ENCODE data around the gene SCG5.

SCG5 gene

GRCh38 chr15:32687556-32687955 is 46.0 kb downstream of the SCG5 start:
- H3K4me3 ChIP-seq (ENCODE audit: control insufficient read depth in 1 of 7, extremely low read depth in 1 of 7, insufficient read depth in 4 of 7, low read depth in 2 of 7, low read length in 6 of 7) = no peak overlapping the region
- H3K4me1 ChIP-seq (ENCODE audit: control extremely low read depth in 1 of 4, control insufficient read depth in 4 of 4, insufficient read depth in 4 of 4, low read length in 3 of 4) = peaks cover 0 to 10% (median 6%) of the 10 kb centered on the region in 4 experiments
- no peak for DNase-seq
- ChIA-PET CTCF (interaction anchor here (1.4 kb wide), 1 partner anchor 13 kb away, joined by 3 read pairs; no protein-coding TSS in a partner anchor), POLR2A (no interaction called here)
- no peaks in the 10 kb centered on the region for H3K36me3 ChIP-seq (ENCODE audit: control insufficient read depth in 4 of 4, insufficient read depth in 4 of 4, low read length in 3 of 4)
- H3K27ac ChIP-seq (ENCODE audit: insufficient read depth in 1 of 2, low read depth in 1 of 2, low read length in 2 of 2, poor library complexity in 1 of 2, severe bottlenecking in 2 of 2) = no peak overlapping the region
- H3K9me3 ChIP-seq (ENCODE audit: control extremely low read depth in 1 of 5, control insufficient read depth in 4 of 5, insufficient read depth in 2 of 5, low read depth in 1 of 5, low read length in 4 of 5) = no peaks in the 10 kb centered on the region
- peaks cover 0 to 3% (median 0%) of the 10 kb centered on the region in 5 experiments for H3K27me3 ChIP-seq (replicated peaks in 2 of 5; ENCODE audit: control insufficient read depth in 4 of 5, insufficient read depth in 5 of 5, low read length in 4 of 5)
- WGBS (ENCODE audit: insufficient coverage) = 86% methylated on average over 1 of the region's 5 CpGs

GRCh38 chr15:32688151-32688639 is 46.7 kb downstream of the SCG5 start:
- no peak for DNase-seq
- Histone ChIP-seq H3K9me3 (ENCODE audit: control extremely low read depth in 1 of 5, control insufficient read depth in 4 of 5, insufficient read depth in 2 of 5, low read depth in 1 of 5, low read length in 4 of 5) (no peaks in the 10 kb centered on the region), H3K27me3 (replicated peaks in 2 of 5; ENCODE audit: control insufficient read depth in 4 of 5, insufficient read depth in 5 of 5, low read length in 4 of 5) (peaks cover 0 to 3% (median 0%) of the 10 kb centered on the region in 5 experiments), H3K4me1 (ENCODE audit: control extremely low read depth in 1 of 4, control insufficient read depth in 4 of 4, insufficient read depth in 4 of 4, low read length in 3 of 4) (peaks cover 0 to 10% (median 6%) of the 10 kb centered on the region in 4 experiments), H3K36me3 (ENCODE audit: control insufficient read depth in 4 of 4, insufficient read depth in 4 of 4, low read length in 3 of 4) (no peaks in the 10 kb centered on the region), H3K27ac (ENCODE audit: insufficient read depth in 1 of 2, low read depth in 1 of 2, low read length in 2 of 2, poor library complexity in 1 of 2, severe bottlenecking in 2 of 2) (no peak overlapping the region), H3K4me3 (ENCODE audit: control insufficient read depth in 1 of 7, extremely low read depth in 1 of 7, insufficient read depth in 4 of 7, low read depth in 2 of 7, low read length in 6 of 7) (no peak overlapping the region)
- WGBS (ENCODE audit: insufficient coverage) = 90% methylated on average over 1 of the region's 2 CpGs
- ChIA-PET POLR2A (no interaction called here), CTCF (interaction anchor here (1.4 kb wide), 1 partner anchor 13 kb away, joined by 3 read pairs; no protein-coding TSS in a partner anchor)

GRCh38 chr15:32690941-32691688 is 49.6 kb downstream of the SCG5 start:
- Histone ChIP-seq H3K4me1 (ENCODE audit: control extremely low read depth in 1 of 4, control insufficient read depth in 4 of 4, insufficient read depth in 4 of 4, low read length in 3 of 4) (no peaks in the 10 kb centered on the region), H3K36me3 (ENCODE audit: control insufficient read depth in 4 of 4, insufficient read depth in 4 of 4, low read length in 3 of 4) (no peaks in the 10 kb centered on the region), H3K9me3 (ENCODE audit: control extremely low read depth in 1 of 5, control insufficient read depth in 4 of 5, insufficient read depth in 2 of 5, low read depth in 1 of 5, low read length in 4 of 5) (no peaks in the 10 kb centered on the region), H3K4me3 (ENCODE audit: control insufficient read depth in 1 of 7, extremely low read depth in 1 of 7, insufficient read depth in 4 of 7, low read depth in 2 of 7, low read length in 6 of 7) (no peak overlapping the region), H3K27me3 (replicated peaks in 2 of 5; ENCODE audit: control insufficient read depth in 4 of 5, insufficient read depth in 5 of 5, low read length in 4 of 5) (peaks cover 0 to 3% (median 0%) of the 10 kb centered on the region in 5 experiments), H3K27ac (ENCODE audit: insufficient read depth in 1 of 2, low read depth in 1 of 2, low read length in 2 of 2, poor library complexity in 1 of 2, severe bottlenecking in 2 of 2) (no peak overlapping the region)
- CTCF ChIA-PET = no interaction called here
- 90% methylated on average over 6 of the region's 8 CpGs for WGBS (ENCODE audit: insufficient coverage)
- no peak for DNase-seq
- POLR2A ChIA-PET = no interaction called here

GRCh38 chr15:32691689-32692038 is 50.2 kb downstream of the SCG5 start:
- Histone ChIP-seq H3K27ac (ENCODE audit: insufficient read depth in 1 of 2, low read depth in 1 of 2, low read length in 2 of 2, poor library complexity in 1 of 2, severe bottlenecking in 2 of 2) (no peak overlapping the region), H3K4me3 (ENCODE audit: control insufficient read depth in 1 of 7, extremely low read depth in 1 of 7, insufficient read depth in 4 of 7, low read depth in 2 of 7, low read length in 6 of 7) (no peak overlapping the region), H3K4me1 (ENCODE audit: control extremely low read depth in 1 of 4, control insufficient read depth in 4 of 4, insufficient read depth in 4 of 4, low read length in 3 of 4) (no peaks in the 10 kb centered on the region), H3K9me3 (ENCODE audit: control extremely low read depth in 1 of 5, control insufficient read depth in 4 of 5, insufficient read depth in 2 of 5, low read depth in 1 of 5, low read length in 4 of 5) (no peaks in the 10 kb centered on the region), H3K27me3 (replicated peaks in 2 of 5; ENCODE audit: control insufficient read depth in 4 of 5, insufficient read depth in 5 of 5, low read length in 4 of 5) (peaks cover 0 to 3% (median 0%) of the 10 kb centered on the region in 5 experiments), H3K36me3 (ENCODE audit: control insufficient read depth in 4 of 4, insufficient read depth in 4 of 4, low read length in 3 of 4) (no peaks in the 10 kb centered on the region)
- POLR2A ChIA-PET = no interaction called here
- DNase-seq = no peak
- CTCF ChIA-PET = no interaction called here
- WGBS (ENCODE audit: insufficient coverage) = 94% methylated on average over 9 of the region's 10 CpGs

GRCh38 chr15:32692286-32692685 is 50.8 kb downstream of the SCG5 start:
- Histone ChIP-seq H3K4me1 (ENCODE audit: control extremely low read depth in 1 of 4, control insufficient read depth in 4 of 4, insufficient read depth in 4 of 4, low read length in 3 of 4) (no peaks in the 10 kb centered on the region), H3K27ac (ENCODE audit: insufficient read depth in 1 of 2, low read depth in 1 of 2, low read length in 2 of 2, poor library complexity in 1 of 2, severe bottlenecking in 2 of 2) (no peak overlapping the region), H3K27me3 (replicated peaks in 2 of 5; ENCODE audit: control insufficient read depth in 4 of 5, insufficient read depth in 5 of 5, low read length in 4 of 5) (peaks cover 0 to 3% (median 0%) of the 10 kb centered on the region in 5 experiments), H3K4me3 (ENCODE audit: control insufficient read depth in 1 of 7, extremely low read depth in 1 of 7, insufficient read depth in 4 of 7, low read depth in 2 of 7, low read length in 6 of 7) (no peak overlapping the region), H3K36me3 (ENCODE audit: control insufficient read depth in 4 of 4, insufficient read depth in 4 of 4, low read length in 3 of 4) (no peaks in the 10 kb centered on the region), H3K9me3 (ENCODE audit: control extremely low read depth in 1 of 5, control insufficient read depth in 4 of 5, insufficient read depth in 2 of 5, low read depth in 1 of 5, low read length in 4 of 5) (no peaks in the 10 kb centered on the region)
- CTCF ChIA-PET = no interaction called here
- POLR2A ChIA-PET = no interaction called here
- 100% methylated on average over 2 of the region's 2 CpGs for WGBS (ENCODE audit: insufficient coverage)
- no peak for DNase-seq

GRCh38 chr15:32694222-32694983 is 52.9 kb downstream of the SCG5 start:
- H3K36me3 ChIP-seq (ENCODE audit: control insufficient read depth in 4 of 4, insufficient read depth in 4 of 4, low read length in 3 of 4) = no peaks in the 10 kb centered on the region
- no peak overlapping the region for H3K27ac ChIP-seq (ENCODE audit: insufficient read depth in 1 of 2, low read depth in 1 of 2, low read length in 2 of 2, poor library complexity in 1 of 2, severe bottlenecking in 2 of 2)
- H3K27me3 ChIP-seq (replicated peaks in 2 of 5; ENCODE audit: control insufficient read depth in 4 of 5, insufficient read depth in 5 of 5, low read length in 4 of 5) = peaks cover 0 to 3% (median 0%) of the 10 kb centered on the region in 5 experiments
- no peak for DNase-seq
- H3K4me1 ChIP-seq (ENCODE audit: control extremely low read depth in 1 of 4, control insufficient read depth in 4 of 4, insufficient read depth in 4 of 4, low read length in 3 of 4) = no peaks in the 10 kb centered on the region
- ChIA-PET POLR2A (no interaction called here), CTCF (no interaction called here)
- H3K4me3 ChIP-seq (ENCODE audit: control insufficient read depth in 1 of 7, extremely low read depth in 1 of 7, insufficient read depth in 4 of 7, low read depth in 2 of 7, low read length in 6 of 7) = no peak overlapping the region
- 100% methylated on average over 1 of the region's 3 CpGs for WGBS (ENCODE audit: insufficient coverage)
- H3K9me3 ChIP-seq (ENCODE audit: control extremely low read depth in 1 of 5, control insufficient read depth in 4 of 5, insufficient read depth in 2 of 5, low read depth in 1 of 5, low read length in 4 of 5) = no peaks in the 10 kb centered on the region

GRCh38 chr15:32698773-32699390 is 57.4 kb downstream of the SCG5 start:
- Histone ChIP-seq H3K27ac (ENCODE audit: insufficient read depth in 1 of 2, low read depth in 1 of 2, low read length in 2 of 2, poor library complexity in 1 of 2, severe bottlenecking in 2 of 2) (no peak overlapping the region), H3K4me3 (ENCODE audit: control insufficient read depth in 1 of 7, extremely low read depth in 1 of 7, insufficient read depth in 4 of 7, low read depth in 2 of 7, low read length in 6 of 7) (no peak overlapping the region), H3K9me3 (ENCODE audit: control extremely low read depth in 1 of 5, control insufficient read depth in 4 of 5, insufficient read depth in 2 of 5, low read depth in 1 of 5, low read length in 4 of 5) (no peaks in the 10 kb centered on the region), H3K27me3 (replicated peaks in 2 of 5; ENCODE audit: control insufficient read depth in 4 of 5, insufficient read depth in 5 of 5, low read length in 4 of 5) (peaks cover 0 to 11% (median under 1%) of the 10 kb centered on the region in 5 experiments), H3K36me3 (ENCODE audit: control insufficient read depth in 4 of 4, insufficient read depth in 4 of 4, low read length in 3 of 4) (no peaks in the 10 kb centered on the region), H3K4me1 (ENCODE audit: control extremely low read depth in 1 of 4, control insufficient read depth in 4 of 4, insufficient read depth in 4 of 4, low read length in 3 of 4) (no peaks in the 10 kb centered on the region)
- WGBS (ENCODE audit: insufficient coverage) = 100% methylated on average over 2 of the region's 5 CpGs
- ChIA-PET CTCF (no interaction called here), POLR2A (no interaction called here)
- DNase-seq = no peak

Data from common myeloid progenitor, CD34-positive (primary cell).